Uterus (tissue), 4 donors: ENCODE measurements around the gene TMEM242. TPM values are rescaled to one million over a fixed set of nuclear protein-coding genes. Genes with fewer than 3 reads are reported as not detected.
A peak's percentile ranks its signal among the peaks of the same experiment; 100 is the strongest.

Experiments used
- DNase-seq, 2 donors: peaks; one replicate each; pipeline ENCODE4 v3.0.0-alpha.2; 2019 to 2020
- H3K27ac ChIP-seq, 2 donors: fragments of 200-600 bp; sonication (generic); 1 replicate in 1 of 2; 2 replicates in 1 of 2; pipeline ENCODE4 v1.5.1; 2016 to 2018
- H3K27me3 ChIP-seq, 2 donors: fragments of 200-600 bp; sonication (generic); one replicate each; pipeline ENCODE4 v1.5.1; 2018 to 2019; ENCODE audit warnings: control low read depth in 1 of 2
- H3K36me3 ChIP-seq, 2 donors: fragments of 200-600 bp; sonication (generic); one replicate each; pipeline ENCODE4 v1.5.1; 2019; ENCODE audit warnings: control low read depth in 1 of 2
- H3K4me1 ChIP-seq, 2 donors: fragments of 200-600 bp; sonication (generic); one replicate each; pipeline ENCODE4 v1.5.1; 2018 to 2019; ENCODE audit warnings: control low read depth in 1 of 2
- H3K4me3 ChIP-seq, 2 donors: fragments of 200-600 bp; sonication (generic); 1 replicate in 1 of 2; 2 replicates in 1 of 2; pipeline ENCODE4 v1.5.1; 2018 to 2019; ENCODE audit warnings: mild to moderate bottlenecking in 1 of 2
- H3K9me3 ChIP-seq, 2 donors: fragments of 200-600 bp; sonication (generic); one replicate each; pipeline ENCODE4 v1.5.1; 2019; ENCODE audit warnings: control low read depth in 1 of 2
- POLR2A ChIP-seq, 2 donors: fragments of 450-650 bp; IDR thresholded peaks; one replicate each; pipeline ENCODE4 v1.6.1; 2016; ENCODE audit warnings: antibody characterized with exemption in 2 of 2, mild to moderate bottlenecking in 1 of 2, moderate library complexity in 1 of 2
- intact Hi-C: fragments of 100-400 bp; cut with DNase I; formaldehyde crosslinking; loops from one replicate; pipeline ENCODE4 v1.15.1; 2023; ENCODE audit warnings: low total_unique reads
- total RNA-seq, 4 donors: library from RNA; depleted of rRNA in 3 of 4; stranded (reverse); fragments of >200 nt in 3 of 4; gene quantifications; one replicate each; pipeline versions ENCODE4 v1.1.0 to v1.2.4, GENCODE V29; 2014 to 2023
- TF ChIP-seq, protein P1 (sequence below), 4 experiments: fragments of 200-600 bp in 2 of 4; fragments of 450-650 bp in 2 of 4; sonication (generic) in 2 of 4; IDR thresholded peaks; one replicate each; pipeline ENCODE4 v1.5.1; 2016 to 2019; ENCODE audit warnings: antibody characterized with exemption in 4 of 4, mild to moderate bottlenecking in 2 of 4, moderate library complexity in 1 of 4
- donor health status: DM: yes; HTN: yes; CAD: no.

TMEM242 gene
- total RNA-seq, 4 donors from 2014 or later = 3.3 to 14.2 (median 11.8) TPM

DNA sequence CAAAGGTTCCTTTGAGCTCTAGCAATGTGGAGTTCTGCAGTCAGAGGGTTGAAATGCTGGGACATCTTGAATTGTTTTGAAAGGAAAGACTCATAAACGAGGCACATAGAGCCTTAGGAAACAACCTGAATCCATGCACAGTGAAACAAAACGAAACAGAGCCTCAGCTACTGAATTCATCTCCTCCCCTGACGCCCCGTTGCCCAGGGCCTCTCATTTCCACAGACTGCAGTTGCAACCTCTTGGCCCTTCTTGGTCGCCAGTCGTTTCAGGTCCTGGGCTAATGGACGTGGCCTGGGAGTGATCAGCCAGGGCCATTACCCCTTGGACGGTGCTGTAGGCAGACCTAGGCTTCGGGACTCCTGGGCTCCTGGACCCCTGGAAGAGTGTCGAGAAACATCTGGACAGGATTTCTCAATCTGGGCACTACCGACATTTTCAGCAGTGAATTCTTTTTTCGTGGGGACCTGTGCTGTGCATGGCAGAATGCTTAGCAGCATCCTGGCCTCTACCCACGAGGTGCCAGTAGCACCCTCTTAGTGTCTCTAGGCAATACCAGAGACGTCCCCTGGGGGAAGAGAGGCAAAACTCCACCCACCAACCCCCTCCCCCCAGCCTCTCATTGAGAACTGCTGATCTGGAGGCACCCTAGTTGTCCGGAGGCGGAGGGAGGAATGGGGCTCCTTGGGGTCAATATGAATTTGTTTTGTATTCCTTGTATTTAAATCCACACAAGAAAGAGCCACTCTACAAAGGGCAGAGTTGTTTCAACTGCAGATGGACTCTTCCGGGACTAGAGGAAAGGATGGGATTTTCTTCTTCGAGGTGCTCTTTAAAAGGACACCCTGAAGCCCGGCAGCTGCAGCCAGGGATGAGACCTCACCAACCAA, 50.2 kb downstream of the TMEM242 start:
- no peak for TF ChIP-seq POLR2A (IDR thresholded peaks at IDR 0.05)
- TF ChIP-seq, protein P1, sequence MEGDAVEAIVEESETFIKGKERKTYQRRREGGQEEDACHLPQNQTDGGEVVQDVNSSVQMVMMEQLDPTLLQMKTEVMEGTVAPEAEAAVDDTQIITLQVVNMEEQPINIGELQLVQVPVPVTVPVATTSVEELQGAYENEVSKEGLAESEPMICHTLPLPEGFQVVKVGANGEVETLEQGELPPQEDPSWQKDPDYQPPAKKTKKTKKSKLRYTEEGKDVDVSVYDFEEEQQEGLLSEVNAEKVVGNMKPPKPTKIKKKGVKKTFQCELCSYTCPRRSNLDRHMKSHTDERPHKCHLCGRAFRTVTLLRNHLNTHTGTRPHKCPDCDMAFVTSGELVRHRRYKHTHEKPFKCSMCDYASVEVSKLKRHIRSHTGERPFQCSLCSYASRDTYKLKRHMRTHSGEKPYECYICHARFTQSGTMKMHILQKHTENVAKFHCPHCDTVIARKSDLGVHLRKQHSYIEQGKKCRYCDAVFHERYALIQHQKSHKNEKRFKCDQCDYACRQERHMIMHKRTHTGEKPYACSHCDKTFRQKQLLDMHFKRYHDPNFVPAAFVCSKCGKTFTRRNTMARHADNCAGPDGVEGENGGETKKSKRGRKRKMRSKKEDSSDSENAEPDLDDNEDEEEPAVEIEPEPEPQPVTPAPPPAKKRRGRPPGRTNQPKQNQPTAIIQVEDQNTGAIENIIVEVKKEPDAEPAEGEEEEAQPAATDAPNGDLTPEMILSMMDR (IDR thresholded peaks at IDR 0.05) = no peak
- DNase-seq = no peak
- intact Hi-C loops = no loop called here
- H3K36me3 ChIP-seq = no peaks in the 10 kb centered on the region
- peak overlapping the region; percentile 87 to 90 for H3K27ac ChIP-seq
- peaks cover 0 to 8% of the 10 kb centered on the region in 2 donors for H3K4me1 ChIP-seq
- H3K4me3 ChIP-seq = no peak overlapping the region
- no peaks in the 10 kb centered on the region for H3K9me3 ChIP-seq
- H3K27me3 ChIP-seq = no peaks in the 10 kb centered on the region

GRCh38 chr6:157272372-157272771, 50.9 kb downstream of the TMEM242 start:
- H3K4me3 ChIP-seq = no peak overlapping the region
- DNase-seq = no peak
- H3K4me1 ChIP-seq = peaks cover 0 to 8% of the 10 kb centered on the region in 2 donors
- H3K27me3 ChIP-seq = no peaks in the 10 kb centered on the region
- TF ChIP-seq, protein P1 (IDR thresholded peaks at IDR 0.05) = no peak
- no peak for TF ChIP-seq POLR2A (IDR thresholded peaks at IDR 0.05)
- H3K27ac ChIP-seq = no peak overlapping the region
- H3K36me3 ChIP-seq = no peaks in the 10 kb centered on the region
- H3K9me3 ChIP-seq = no peaks in the 10 kb centered on the region
- intact Hi-C loops = no loop called here

DNA sequence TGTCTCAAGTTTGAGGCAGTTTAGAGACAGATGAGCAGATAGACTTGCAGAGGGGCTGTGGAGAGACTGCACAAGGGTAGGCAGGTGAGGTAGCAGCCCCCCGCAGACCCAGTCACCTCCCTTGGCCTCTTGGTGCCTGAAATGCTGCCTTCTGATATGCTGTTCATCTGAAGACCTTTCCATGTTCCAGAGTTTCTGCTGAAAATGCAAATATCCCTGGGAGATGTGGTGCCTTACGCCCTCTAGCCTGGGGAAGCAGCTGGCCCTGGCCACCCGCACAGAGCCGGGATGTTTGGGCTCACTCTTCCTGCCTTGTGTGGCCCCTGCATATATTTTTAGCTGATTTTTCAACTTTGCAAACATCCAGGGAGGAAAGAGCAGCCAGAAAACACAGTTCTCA, 51.4 kb downstream of the TMEM242 start:
- Histone ChIP-seq H3K4me3 (no peak overlapping the region), H3K9me3 (no peaks in the 10 kb centered on the region), H3K27ac (no peak overlapping the region), H3K27me3 (no peaks in the 10 kb centered on the region), H3K4me1 (peaks cover 0 to 8% of the 10 kb centered on the region in 2 donors), H3K36me3 (no peaks in the 10 kb centered on the region)
- intact Hi-C loops = no loop called here
- DNase-seq = no peak
- TF ChIP-seq, protein P1 (IDR thresholded peaks at IDR 0.05) = no peak
- no peak for TF ChIP-seq POLR2A (IDR thresholded peaks at IDR 0.05)

GRCh38 chr6:157271441-157271840, 51.9 kb downstream of the TMEM242 start:
- H3K4me3 ChIP-seq = no peak overlapping the region
- H3K4me1 ChIP-seq = peaks cover 0 to 8% of the 10 kb centered on the region in 2 donors
- no peaks in the 10 kb centered on the region for H3K9me3 ChIP-seq
- H3K36me3 ChIP-seq = no peaks in the 10 kb centered on the region
- no peak overlapping the region for H3K27ac ChIP-seq
- no peak for DNase-seq
- TF ChIP-seq POLR2A (IDR thresholded peaks at IDR 0.05) = no peak
- intact Hi-C loops = no loop called here
- H3K27me3 ChIP-seq = no peaks in the 10 kb centered on the region

DNA sequence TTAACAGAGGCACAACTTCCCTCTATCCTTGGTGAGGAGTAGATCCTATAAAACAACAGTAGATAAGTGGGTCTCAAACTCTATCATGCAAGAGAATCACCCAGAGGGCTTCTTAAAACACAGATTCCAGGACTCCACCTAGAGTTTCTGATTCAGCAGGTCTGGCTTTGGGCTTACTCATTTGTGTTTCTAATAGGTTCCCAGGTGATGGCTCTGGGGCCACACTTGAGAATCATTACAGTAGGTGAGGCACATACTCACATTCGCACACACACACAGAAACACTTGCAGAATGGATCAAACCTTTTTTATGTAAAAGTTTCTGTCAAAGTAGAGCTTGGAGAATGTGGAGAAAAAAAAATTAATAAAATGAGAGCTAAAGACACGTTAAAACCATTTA, 52.4 kb downstream of the TMEM242 start:
- intact Hi-C loops = no loop called here

More for the DNA sequence above, 52.4 kb downstream of the TMEM242 start:
- DNase-seq = no peak
- Histone ChIP-seq H3K27ac (no peak overlapping the region), H3K4me3 (no peak overlapping the region), H3K36me3 (no peaks in the 10 kb centered on the region), H3K27me3 (no peaks in the 10 kb centered on the region), H3K4me1 (peaks cover 0 to 8% of the 10 kb centered on the region in 2 donors), H3K9me3 (no peaks in the 10 kb centered on the region)
- TF ChIP-seq, protein P1 (IDR thresholded peaks at IDR 0.05) = no peak
- no peak for TF ChIP-seq POLR2A (IDR thresholded peaks at IDR 0.05)
